DMS53 (cell line): ENCODE results near the gene VDAC1.
"Not testable (repeated sequence)": the region's sequence is repeated elsewhere in the genome, so short reads cannot be mapped to it uniquely, and the experiment has no call there.

ENCODE experiments used
- DNase-seq: peaks from one replicate; lab custom pipeline; 2025; lab: John Stamatoyannopoulos, UW

VDAC1 gene

DNA sequence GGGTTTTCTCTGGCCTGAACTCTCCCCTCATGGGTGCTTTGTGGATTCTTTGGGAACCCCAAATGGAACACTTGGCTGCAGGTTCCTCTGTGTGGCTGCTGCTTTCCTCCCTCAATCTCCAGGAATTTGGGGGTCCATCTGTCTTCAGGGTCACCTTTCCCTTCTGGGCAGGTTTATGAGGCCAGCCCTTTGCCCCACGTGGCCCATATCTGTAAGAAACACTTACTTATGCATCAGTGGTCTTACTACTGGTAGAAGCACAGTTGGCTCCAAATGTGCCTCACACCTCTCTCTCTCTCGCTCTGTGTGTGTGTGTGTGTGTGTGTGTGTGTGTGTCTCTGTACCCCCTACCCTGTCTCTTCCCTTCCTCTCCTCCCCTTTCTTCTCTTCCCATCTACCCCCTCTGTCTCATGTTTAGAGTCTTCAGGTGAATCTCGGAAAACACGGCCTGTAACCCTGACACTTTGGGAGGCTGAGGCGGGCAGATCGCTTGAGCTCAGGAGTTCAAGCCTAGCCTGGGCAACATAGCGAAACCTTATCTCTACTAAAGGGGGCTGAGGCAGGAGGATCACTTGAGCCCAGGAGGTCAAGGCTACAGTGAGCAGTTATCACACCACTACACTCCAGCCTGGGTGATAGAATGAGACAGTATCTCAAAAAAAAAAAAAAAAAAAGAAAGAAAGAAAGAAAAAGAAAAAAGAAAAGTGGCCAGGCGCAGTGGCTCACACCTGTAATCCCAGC is 63.1 kb downstream of the VDAC1 start:
- DNase-seq: no peak

DNA sequence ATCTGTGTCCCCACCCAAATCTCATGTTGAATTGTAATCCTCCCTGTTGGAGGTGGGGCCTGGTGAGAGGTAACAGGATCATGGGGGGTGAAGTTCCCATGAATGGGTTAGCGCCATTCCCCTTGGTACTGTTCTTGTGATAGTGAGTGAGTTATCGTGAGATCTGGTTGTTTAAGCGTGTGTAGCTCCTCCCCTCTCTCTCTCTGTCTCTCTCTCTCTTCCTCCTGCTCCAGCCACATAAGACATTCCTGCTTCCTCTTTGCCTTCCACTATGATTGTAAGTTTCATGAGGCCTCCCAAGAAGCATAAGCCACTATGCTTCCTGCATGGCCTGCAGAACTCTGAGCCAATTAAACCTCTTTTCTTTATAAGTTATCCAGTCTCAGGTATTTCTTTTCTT is 65.1 kb downstream of the VDAC1 start:
- DNase-seq: no peak

DNA sequence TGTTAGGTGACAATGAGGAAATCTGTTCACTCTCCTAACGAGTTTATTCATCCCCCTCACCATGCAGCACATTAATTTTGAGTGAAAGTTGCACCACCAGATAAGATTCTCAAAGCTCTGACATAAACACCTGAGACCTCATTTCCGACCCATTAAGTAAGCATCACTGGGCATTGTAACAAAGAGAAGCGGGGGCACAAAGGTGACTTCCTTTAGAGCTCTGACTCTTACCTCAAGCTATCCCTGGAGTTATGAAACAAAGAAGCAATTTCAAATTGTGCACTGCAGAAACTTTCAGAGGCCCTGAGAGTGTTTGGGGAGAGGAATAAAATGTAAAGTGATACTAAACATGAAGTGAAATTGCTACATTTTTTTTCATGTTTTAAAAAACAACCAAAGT is 65.8 kb downstream of the VDAC1 start:
- DNase-seq: no peak

DNA sequence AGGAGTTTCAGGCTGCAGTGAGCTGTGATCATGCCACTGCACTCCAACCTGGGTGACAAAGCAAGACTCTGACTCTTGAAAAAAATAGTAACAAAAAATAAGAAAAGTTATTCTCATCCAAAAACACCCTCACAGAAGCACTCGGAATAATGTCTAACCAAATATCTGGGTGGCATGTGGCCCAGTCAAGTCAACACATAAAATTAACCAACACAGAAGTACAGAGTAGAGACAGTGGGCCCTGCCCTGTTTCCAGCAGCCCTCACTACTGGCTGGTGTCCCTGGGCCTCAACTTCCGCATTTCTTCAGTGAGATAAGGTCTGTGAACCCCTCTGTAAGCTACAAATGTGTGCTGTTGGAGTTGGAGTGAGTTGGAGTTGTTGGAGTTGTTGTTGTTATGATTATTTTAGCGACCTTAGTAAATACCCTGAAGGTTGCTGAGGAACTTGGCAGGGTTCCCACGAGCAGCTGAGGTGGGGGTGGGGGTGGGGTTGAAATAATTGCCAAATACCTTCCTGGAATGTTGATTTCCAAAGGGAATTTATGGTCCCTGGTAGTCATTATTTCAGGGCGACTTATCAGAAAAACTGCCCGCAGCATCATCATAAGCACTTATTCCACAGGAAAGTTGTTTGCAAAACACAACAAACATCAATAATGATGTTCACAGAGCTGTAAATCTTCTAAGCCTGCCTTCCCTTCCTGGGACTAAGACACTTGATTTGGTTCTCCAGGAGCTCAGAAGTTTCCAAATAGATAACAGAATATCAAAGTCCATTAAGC is 66.5 kb downstream of the VDAC1 start:
- no peak for DNase-seq

DNA sequence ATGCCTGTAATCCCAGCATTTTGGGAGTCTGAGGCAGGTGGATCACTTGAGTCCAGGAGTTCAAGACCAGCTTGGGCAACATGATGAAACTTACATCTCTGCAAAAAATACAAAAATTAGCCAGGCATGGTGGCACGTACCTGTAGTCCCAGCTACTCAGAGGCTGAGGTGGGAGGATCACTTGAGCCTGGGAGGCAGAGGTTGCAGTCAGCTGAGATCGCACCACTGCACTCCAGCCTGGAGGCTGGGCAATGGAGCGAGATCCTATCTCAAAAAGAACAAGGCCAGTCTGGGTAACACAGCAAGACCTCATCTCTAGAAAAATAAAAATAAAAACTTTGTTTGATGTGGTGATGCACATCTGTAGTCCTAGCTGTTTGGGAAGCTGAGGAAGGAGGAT is 67.1 kb downstream of the VDAC1 start:
- DNase-seq: not testable (repeated sequence)

DNA sequence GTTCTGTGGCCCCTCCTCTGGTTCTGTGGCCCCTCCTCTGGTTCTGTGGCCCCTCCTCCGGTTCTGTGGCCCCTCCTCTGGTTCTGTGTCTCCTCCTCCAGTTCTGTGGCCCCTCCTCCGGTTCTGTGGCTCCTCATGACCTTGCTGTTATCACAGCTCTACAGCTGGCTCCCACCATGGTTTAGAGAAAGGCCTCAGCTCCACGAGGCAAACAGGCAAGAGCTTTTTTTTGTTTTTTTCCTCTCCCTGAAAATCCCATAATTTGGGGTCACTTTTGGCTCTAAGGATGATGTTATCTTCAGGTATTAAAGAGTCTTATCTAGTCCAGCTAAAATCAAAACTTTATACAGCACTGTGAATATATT is 68.1 kb downstream of the VDAC1 start:
- DNase-seq: no peak

DNA sequence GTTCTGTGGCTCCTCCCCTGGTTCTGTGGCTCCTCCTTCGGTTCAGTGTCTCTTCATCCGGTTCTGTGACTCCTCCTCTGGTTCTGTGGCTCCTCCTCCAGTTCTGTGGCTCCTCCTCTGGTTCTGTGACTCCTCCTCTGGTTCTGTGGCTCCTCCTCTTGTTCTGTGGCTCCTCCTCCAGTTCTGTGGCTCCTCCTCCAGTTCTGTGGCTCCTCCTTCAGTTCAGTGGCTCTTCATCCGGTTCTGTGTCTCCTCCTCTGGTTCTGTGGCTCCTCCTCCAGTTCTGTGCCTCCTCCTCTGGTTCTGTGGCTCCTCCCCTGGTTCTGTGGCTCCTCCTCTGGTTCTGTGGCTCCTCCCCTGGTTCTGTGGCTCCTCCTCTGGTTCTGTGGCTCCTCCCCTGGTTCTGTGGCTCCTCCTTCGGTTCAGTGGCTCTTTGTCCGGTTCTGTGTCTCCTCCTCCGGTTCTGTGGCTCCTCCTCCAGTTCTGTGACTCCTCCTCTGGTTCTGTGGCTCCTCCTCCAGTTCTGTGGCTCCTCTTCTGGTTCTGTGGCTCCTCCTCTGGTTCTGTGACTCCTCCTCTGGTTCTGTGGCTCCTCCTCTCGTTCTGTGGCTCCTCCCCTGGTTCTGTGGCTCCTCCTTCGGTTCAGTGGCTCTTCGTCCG is 68.7 kb downstream of the VDAC1 start:
- not testable (repeated sequence) for DNase-seq

DNA sequence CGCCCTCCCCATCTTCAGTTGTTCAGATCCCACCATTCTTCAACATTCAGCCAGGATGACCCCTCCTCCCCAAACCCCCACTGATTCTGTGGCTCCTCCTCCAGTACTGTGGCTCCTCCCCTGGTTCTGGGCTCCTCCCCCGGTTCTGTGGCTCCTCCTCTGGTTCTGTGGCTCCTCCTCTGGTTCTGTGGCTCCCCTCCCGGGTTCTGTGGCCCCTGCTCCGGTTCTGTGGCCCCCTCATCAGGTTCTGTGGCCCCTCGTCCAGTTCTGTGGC is 69.2 kb downstream of the VDAC1 start:
- no peak for DNase-seq

DNA sequence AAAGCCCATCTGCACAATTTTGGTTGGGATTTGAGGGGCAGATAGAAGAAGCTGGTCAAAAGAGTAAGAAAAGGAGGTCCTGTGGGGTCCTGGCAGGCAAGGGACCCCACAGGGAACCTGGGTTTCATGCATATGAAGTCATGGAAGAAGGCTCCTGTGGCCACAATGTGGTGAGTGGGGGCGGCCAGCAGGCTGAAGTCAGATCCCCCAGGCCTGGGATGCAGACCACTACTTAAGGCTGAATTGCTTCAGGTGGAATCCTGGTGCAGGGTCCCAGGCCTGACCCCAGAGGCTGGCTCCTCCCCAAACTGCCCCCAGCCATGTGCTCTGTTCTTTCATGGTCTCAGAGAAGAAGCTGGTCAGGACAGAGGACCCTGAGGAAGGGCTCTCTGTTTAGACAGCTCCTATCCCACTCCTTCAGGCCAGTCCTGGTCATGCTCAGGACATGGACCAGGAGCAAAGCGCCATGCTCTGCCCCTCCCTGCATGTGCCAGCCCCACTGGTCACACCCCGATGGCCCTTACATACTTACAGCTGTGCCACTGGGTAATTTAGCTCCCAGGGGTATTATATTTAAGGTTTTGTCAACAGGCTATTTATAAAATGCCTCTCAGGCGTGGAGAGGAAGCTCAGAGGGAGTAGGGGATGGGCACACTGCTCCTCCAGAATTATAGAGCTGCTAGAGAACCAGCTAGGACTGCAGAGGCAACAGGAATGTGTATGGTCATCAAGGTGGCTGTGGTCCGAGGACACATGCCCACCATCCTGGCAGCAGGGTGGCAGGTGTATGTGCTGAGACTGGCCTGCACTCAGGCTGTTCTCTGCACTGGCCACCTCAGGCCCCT is 69.7 kb downstream of the VDAC1 start:
- peak; percentile 64 for DNase-seq

DNA sequence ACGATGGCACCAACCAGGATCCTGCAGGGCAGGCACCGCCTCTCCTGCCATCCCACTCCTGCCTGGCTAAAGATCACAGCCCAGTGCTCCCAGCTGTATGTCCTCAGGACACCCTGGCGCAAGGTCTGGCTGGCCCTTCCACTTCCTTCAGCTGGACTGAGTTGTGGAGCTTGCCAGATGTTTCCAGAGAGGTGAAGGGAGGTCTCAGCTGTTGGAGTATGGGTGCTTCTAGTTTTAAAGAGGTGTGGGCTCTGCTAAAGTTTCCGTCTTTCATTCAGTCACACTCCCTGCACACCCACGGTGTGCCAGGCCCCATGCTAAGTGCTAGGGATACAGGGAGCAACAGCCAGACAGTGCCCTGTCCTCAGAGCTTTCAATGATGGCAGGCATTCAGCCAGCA is 70.5 kb downstream of the VDAC1 start:
- no peak for DNase-seq

DNA sequence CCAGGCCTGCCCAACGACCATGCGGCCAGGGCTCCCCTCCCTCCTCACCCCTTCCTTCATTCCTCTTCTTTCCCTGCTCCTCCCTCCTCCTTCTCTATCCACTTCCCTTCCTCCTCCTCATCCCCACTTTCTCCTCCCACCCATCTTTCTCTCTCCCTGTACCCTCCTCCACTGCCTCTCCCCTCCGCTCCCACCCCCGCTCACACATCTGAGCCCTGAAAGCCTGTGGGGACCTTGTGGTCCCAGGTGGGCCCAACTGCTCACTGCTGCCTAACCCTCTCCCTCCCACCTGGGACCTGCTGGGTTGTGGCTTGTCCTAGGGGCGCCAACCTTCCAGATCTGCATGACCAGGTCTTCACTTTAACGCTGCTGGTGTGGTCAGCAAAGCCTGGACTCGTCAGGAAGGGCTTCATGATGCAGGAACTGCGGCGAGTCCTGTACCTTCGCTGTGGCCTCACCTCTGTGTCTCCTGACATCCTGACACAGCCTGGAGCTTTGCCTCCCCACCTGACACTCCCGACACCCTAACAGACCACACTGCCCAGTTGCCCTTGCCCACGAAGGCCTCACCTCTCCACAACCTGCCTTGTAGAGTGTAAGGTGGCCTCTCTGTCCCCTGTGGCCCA is 71.0 kb downstream of the VDAC1 start:
- no peak for DNase-seq

DNA sequence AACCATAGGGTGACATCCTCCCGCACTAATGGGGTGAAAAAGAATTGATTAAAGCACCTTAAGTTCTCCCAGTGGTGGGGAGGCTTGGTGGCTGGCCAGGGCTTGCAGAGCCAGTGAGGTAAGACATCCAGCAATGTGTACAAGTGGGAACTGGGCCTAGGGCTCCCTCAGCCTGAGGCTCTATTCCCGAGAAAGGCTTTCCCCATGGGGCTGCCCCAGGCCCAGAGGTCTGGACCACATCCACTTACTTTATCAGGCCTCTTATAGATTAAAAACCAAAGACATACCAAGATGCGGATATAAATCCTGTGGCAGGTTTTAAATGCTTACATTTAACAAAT is 71.6 kb downstream of the VDAC1 start:
- DNase-seq: no peak

DNA sequence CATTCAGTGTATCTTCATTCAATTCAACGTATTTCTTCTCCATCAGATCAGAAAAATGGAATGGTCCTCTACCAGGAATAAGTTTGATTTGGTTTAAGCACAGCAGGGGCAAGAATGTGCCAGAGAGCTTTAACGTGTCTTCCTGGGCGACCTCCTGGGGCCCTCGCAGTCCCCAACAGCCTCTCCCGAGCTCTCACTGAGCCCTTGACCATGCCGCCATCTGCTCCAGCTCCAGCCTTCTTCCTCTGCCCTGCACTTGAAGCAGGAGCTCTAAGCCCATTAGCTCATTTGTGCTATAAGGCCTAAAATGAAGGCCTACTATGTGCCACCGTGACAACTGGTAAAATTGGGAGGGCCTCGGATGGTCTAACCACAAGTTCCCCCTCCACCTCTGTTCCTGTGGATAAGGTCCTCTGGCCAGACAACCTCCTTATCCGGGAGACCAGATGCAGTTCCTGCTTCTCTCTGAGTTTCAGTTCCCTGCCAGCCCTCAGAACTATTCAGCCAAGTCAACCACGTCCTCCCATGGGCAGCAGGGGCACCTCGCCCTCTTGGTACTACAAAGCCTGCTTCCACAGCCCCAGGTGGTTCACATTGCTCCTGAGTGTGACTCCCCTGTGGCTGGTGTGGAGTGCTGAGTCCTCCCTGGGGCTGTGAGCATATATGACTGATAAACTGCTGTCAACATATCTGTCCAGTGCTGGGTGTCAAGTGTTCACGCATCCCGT is 72.2 kb downstream of the VDAC1 start:
- no peak for DNase-seq

DNA sequence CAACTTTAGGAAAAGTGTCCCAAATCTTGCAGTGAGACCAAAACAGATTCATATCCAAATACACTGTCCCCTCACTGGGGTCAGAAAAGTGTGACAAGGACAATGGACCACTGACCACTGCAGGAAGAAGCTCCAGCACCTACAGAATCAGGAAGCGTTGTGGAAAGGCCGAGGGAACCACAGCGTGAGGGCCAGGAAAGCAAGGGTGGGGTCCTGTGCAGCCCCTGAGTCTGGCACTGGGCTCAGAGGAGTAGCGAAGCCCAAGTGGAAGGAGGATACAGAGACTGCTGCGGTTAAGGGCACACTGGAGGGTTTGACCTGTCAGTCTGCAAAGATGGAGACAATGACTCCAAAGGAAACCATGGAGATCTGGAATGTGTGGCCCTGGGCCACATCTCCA is 73.2 kb downstream of the VDAC1 start:
- DNase-seq: no peak

DNA sequence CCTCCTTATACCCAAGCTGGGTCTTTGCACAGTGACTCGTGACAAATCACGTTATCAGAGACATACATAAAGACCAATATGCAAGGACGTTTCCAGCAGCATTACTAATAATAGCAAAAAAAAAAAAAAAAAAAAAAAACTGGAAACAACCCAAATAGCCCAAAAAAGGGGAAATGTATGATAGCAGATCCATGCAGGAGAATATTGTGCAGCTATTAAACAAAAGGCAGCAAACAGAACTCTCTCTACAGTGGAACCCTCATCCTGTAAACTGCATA is 74.0 kb downstream of the VDAC1 start:
- DNase-seq: no peak

DNA sequence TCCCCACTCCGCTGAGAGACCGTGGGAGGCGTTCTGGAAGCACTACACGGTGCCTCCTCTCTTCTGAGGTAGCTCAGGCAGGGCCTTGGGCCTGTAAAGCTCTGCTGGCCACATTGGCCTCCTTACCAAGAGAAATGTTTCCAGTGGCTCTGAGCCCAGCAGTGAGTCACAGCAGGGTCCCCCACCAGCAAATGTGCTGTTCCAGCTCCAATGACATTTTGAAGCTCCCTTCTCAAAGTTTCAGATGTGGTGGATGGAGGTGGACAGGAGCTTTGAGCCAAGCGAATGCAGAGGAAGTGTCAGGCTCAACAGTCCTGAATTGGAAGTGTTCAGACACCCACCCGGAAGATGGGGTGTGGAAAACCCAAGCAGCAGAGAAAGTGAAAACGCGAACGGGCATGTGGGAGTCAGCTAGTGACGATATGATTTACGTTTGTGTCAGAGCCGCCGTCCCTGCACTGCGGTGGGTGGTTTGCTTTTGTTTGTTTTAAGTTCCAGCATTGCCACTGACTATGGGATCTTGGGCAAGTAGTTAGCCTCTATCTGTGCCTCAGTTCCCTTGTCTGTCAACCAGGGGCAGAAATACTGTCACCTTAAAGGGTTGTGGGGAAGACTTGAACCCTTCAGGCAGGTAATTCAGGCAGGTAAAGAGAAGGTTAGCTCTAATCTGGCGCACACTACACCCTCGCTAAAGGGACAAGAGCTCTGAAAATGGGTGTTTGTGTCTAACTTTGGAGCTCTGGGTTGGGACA is 74.5 kb downstream of the VDAC1 start:
- DNase-seq: no peak

DNA sequence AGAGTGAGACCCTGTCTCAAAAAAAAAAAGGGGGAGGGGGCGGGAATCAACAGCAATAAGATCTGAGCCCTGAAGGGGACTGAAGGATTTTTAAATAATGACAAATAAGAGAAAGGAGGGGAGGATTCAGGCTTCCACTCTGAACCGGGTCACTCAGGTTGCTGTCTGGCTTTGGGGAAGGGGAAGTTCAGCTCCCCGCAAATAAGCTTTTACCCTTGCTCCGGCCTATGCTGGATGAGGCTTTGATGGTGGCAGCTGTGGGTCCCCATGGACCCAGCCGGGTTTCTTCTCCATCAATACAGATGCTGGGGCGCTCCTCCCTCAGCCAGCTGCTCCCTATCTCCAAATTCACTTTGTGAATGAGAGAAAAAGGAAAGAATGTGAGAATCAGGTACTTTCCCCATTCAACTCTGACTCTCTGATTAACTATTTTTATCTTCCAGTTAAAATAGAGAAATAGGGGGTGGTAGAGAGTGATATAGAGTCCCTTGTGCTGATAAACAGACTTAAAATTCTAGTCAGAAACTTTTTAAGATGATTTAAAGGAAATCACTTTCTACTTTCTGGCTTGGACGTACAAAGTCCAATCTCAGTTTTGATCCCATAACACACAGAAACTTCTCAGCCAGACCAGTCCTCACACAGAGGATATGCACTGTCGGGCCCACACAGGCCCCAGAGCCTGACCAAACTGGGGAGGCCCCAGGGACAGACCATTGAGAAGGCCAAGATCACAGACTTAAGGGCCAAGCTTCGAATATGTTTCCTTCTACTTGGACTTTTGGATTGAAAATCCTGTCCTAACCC is 76.0 kb downstream of the VDAC1 start:
- no peak for DNase-seq

DNA sequence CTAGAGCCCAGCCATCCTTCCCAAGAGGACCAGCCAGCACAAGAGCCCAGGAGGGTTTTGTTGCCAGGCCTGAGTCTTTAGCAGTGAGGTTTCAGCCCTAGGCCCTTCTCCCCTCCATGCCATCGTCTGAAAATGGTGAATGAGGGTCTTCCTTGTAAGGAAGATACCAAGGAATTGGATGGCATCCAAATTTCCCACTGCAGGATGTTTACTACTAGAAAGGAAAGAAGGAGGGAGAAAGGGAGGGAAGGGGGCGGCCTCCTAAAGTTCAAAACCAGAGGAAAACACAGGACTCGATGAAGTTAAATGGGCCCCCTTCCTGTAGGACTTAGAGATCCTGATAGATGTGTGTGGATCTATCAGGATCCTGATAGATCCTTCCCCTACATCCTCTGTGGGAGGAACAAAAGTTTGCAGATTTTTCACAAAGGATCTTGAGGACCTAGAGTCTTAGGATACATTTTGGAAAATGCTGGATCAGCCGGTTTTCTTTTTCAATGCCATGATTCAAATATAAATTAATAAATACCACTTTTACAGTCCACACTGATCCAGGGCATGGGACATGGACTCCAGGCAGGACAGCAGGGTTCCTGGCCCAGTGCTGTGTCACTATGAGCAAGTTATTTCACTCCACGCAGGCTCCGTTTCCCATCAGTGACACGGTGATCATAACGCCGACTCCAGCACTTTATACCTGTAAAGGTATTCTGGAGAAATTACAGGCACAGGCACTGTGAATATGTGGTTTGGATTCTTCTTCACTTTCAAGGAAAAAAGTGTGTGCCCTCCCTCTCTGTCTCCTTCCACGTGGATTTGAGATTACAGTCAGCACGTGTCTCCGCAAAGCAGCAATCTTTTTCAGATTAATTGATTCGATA is 77.2 kb downstream of the VDAC1 start:
- DNase-seq: no peak
